ENCODE data around the gene RNF180. TPM values are rescaled to one million over a fixed set of nuclear protein-coding genes. Genes with fewer than 3 reads are reported as not detected.

RNF180 gene
- total RNA-seq, 2 experiments from 2014 or later: 0.21 TPM; not detected in 1

DNA sequence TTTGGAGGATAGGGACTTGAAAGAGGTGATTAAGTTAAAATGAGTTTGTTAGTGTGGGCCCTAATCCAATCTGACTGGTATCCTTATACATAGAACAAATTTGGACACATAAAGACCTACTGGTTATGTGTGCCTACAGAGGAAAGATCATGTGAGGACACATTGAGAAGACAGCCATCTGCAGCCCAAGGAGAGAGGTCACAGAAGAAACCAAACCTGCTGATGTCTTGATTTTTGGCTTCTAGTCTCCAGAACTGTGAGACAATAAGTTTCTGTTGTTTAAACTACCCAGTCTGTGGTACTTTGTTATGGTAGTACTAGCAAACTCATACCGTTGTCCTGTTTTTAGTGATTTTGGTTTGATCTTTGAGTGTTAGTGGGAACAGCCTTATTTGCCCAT, 18.3 kb downstream of the RNF180 start:
- ChIA-PET CTCF (no interaction called here), POLR2A (no interaction called here)
- no peak for DNase-seq
- no peak for ATAC-seq
- Mint-ChIP-seq H3K9me3 (ENCODE audit: low read depth) (peaks cover 5% of the 10 kb centered on the region), H3K4me1 (no peaks in the 10 kb centered on the region), H3K27me3 (no peaks in the 10 kb centered on the region), H3K4me3 (no peak overlapping the region), H3K27ac (no peak overlapping the region), H3K36me3 (ENCODE audit: low read depth) (no peaks in the 10 kb centered on the region)
- intact Hi-C loops (cut with DNase I, micrococcal nuclease): no loop called here

DNA sequence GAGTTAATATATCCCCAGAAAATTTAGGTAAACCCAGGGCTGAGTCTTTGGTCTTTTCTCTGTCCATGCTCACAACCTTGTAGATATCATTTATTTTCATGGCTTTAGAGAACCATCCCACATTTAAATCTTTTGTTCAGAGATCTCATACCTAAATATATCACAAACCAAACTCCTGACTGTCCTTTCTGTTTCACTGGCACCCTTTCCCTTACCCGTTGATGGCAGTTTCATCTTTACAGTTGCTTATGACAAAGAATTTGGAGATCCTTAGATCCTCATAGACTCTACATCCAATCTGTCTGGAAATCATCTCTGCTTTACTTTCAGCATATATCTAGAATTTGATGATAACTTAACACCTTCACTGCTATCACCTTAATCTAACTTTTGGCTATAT, 19.2 kb downstream of the RNF180 start:
- Mint-ChIP-seq H3K4me3 (no peak overlapping the region), H3K27me3 (no peaks in the 10 kb centered on the region), H3K9me3 (ENCODE audit: low read depth) (peaks cover under 1% of the 10 kb centered on the region), H3K4me1 (no peaks in the 10 kb centered on the region), H3K27ac (no peak overlapping the region), H3K36me3 (ENCODE audit: low read depth) (no peaks in the 10 kb centered on the region)
- intact Hi-C loops (cut with DNase I, micrococcal nuclease): no loop called here
- ATAC-seq: no peak
- no peak for DNase-seq
- POLR2A ChIA-PET: no interaction called here
- CTCF ChIA-PET: no interaction called here

DNA sequence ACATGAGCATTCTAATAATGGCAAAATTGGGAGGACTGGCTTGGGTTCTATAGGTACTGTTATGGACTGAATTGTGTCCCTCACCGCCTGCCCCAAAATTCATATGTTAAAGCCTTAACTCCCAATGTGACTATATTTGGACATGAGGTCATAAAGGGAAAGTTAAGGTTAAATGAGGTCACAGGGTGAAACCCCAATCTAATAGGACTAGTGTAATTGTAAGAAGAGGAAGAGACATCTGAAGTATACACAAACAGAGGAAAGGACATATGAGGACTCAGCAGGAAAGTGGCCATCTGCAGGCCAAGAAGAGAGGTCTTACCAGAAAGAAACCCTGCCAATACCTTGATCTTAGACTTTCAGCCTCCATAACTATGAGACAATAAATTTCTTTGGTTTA, 23.1 kb downstream of the RNF180 start:
- intact Hi-C loops (cut with DNase I, micrococcal nuclease): no loop called here
- POLR2A ChIA-PET: no interaction called here
- Mint-ChIP-seq H3K4me3 (no peak overlapping the region), H3K36me3 (ENCODE audit: low read depth) (no peaks in the 10 kb centered on the region), H3K27ac (no peak overlapping the region), H3K27me3 (no peaks in the 10 kb centered on the region), H3K4me1 (no peaks in the 10 kb centered on the region), H3K9me3 (ENCODE audit: low read depth) (no peaks in the 10 kb centered on the region)
- CTCF ChIA-PET: no interaction called here
- DNase-seq (no peak), ATAC-seq (no peak)

DNA sequence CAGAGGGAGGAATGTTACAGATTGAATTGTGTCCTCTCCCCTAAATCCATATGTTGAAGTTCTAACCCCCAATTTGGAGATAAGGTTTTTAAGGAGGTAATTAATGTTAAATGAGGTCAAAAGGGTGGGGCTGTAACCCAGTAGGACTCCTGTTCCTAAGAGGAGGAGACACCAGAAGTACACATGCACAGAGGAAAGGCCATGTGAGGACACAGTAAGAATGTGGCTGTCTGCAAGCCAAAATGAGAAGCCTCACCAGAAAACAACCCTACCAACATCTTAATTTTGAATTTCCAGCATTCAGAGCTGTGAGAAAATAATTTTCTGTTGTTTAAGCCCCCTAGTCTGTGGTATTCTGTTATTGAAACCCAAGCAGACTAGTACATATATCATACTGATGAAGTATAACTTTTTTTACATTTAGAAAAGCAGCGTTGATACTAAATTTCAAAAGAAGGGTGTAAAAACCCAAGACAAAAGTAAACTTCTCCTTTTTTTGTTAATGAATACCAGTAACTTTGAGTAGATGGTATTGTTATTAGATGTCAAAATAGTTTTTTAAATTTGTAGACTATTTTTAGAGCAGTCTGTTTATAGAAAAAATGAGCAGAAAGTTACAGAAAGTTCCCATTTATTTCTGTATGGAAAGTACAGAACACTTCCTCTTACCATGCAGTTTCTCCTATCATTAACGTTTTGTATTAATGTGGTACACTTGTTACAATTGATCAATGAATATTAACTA, 25.1 kb downstream of the RNF180 start:
- DNase-seq (no peak), ATAC-seq (no peak)
- CTCF ChIA-PET: no interaction called here
- H3K4me1 Mint-ChIP-seq: no peaks in the 10 kb centered on the region
- no peaks in the 10 kb centered on the region for H3K36me3 Mint-ChIP-seq (ENCODE audit: low read depth)
- peaks cover 1% of the 10 kb centered on the region for H3K9me3 Mint-ChIP-seq (ENCODE audit: low read depth)
- POLR2A ChIA-PET: no interaction called here
- no peak overlapping the region for H3K4me3 Mint-ChIP-seq
- intact Hi-C loops (cut with DNase I, micrococcal nuclease): no loop called here
- H3K27me3 Mint-ChIP-seq: no peaks in the 10 kb centered on the region
- no peak overlapping the region for H3K27ac Mint-ChIP-seq

DNA sequence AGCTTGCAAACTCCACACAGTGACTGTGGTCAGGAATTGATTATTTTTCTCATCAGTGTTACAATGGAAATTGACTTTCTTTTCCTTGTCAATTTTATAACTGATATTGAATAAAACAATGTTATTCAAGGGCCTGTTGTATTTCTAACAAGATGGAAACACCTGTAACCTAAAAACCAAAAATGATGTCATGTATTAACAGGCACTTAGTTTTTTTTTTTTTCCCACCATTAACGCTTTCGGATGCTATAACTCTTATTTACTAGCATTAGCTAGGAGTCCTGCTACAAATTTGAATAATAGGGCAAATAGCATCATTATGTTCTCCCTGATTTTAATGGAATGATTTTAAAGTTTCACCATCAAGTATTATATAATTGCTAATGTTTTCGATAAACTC, 30.3 kb downstream of the RNF180 start:
- intact Hi-C loops (cut with DNase I, micrococcal nuclease): no loop called here
- H3K27ac Mint-ChIP-seq: no peak overlapping the region
- ChIA-PET POLR2A (no interaction called here), CTCF (no interaction called here)
- no peaks in the 10 kb centered on the region for H3K27me3 Mint-ChIP-seq
- H3K4me1 Mint-ChIP-seq: no peaks in the 10 kb centered on the region
- ATAC-seq (no peak), DNase-seq (no peak)
- peaks cover 1% of the 10 kb centered on the region for H3K9me3 Mint-ChIP-seq (ENCODE audit: low read depth)
- no peaks in the 10 kb centered on the region for H3K36me3 Mint-ChIP-seq (ENCODE audit: low read depth)
- no peak overlapping the region for H3K4me3 Mint-ChIP-seq

DNA sequence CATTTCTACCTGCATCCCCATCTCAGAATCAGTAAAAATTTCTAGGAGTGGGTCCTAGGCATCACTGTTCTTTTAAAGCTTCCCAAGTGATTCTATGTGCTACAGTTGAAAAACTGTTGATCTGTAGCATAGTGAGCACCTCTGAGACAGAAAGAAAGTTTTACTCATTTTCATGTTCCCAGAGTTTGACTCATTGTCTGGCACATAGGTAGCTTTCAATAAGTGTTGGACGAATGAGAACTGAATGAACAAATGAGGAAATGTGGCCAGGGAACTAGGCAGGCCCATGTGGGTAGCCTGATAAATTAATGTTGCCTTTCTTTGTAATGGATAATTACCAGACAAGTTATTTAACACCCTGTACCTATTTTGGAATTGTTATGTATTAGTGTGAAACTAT, 33.8 kb downstream of the RNF180 start:
- ChIA-PET POLR2A (no interaction called here), CTCF (no interaction called here)
- Mint-ChIP-seq H3K4me3 (no peak overlapping the region), H3K27me3 (no peaks in the 10 kb centered on the region), H3K9me3 (ENCODE audit: low read depth) (peaks cover 1% of the 10 kb centered on the region), H3K36me3 (ENCODE audit: low read depth) (no peaks in the 10 kb centered on the region), H3K4me1 (no peaks in the 10 kb centered on the region), H3K27ac (no peak overlapping the region)
- ATAC-seq (no peak), DNase-seq (no peak)
- intact Hi-C loops (cut with DNase I, micrococcal nuclease): no loop called here

DNA sequence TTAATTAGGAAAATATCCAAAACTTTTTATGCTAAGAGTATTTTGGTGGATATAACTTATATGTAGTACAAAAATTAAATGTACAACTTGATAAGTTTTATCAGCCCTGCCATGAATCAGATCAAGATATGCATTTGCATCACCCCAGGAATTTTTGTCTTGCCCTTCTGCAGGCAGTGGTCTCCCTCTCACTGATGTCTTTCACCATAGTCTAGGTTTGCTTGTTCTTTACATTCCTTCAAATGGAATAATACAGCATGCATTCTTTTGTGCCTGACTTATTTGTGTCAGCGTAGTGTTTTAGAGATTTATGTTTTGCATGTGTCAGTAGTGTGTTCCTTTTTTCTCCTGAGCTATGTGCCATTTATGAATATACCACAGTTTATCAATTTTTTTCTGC, 36.4 kb downstream of the RNF180 start:
- ChIA-PET POLR2A (no interaction called here), CTCF (no interaction called here)
- H3K4me3 Mint-ChIP-seq: no peak overlapping the region
- DNase-seq: no peak
- intact Hi-C loops (cut with DNase I, micrococcal nuclease): loop anchor here in 1 of 2 experiments (10.0 kb wide), 1 partner anchor 797 kb away; no protein-coding TSS in a partner anchor
- H3K27ac Mint-ChIP-seq: no peak overlapping the region
- no peaks in the 10 kb centered on the region for H3K9me3 Mint-ChIP-seq (ENCODE audit: low read depth)
- no peaks in the 10 kb centered on the region for H3K27me3 Mint-ChIP-seq
- ATAC-seq: no peak
- H3K4me1 Mint-ChIP-seq: no peaks in the 10 kb centered on the region
- H3K36me3 Mint-ChIP-seq (ENCODE audit: low read depth): no peaks in the 10 kb centered on the region

DNA sequence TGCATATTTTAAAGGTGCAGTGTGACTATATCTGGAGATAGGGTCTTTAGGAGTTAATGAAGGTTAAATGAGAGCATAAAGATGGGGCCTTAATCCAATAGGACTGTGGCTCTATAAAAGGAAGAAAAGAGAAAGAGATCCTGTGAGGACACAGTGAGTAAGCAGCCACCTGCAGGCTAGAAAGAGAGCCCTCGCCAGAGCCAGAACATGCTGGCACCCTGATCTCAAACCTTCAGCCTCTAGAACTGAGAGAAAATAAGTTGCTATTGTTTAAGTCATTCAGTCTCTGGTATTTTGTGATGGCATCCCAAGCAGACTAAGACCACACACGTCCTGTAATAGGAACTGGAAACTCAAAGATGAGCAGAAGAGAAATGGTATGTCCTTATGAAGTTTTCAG, 41.0 kb downstream of the RNF180 start:
- intact Hi-C loops (cut with DNase I, micrococcal nuclease): loop anchor here in 1 of 2 experiments (5.0 to 10.0 kb wide), 2 partner anchors 134 to 802 kb away; no protein-coding TSS in a partner anchor
- H3K27ac Mint-ChIP-seq: no peak overlapping the region
- POLR2A ChIA-PET: no interaction called here
- no peak overlapping the region for H3K4me3 Mint-ChIP-seq
- H3K36me3 Mint-ChIP-seq (ENCODE audit: low read depth): no peaks in the 10 kb centered on the region
- ATAC-seq: no peak
- no peak for DNase-seq
- no peaks in the 10 kb centered on the region for H3K9me3 Mint-ChIP-seq (ENCODE audit: low read depth)
- CTCF ChIA-PET: no interaction called here
- H3K4me1 Mint-ChIP-seq: no peaks in the 10 kb centered on the region
- peaks cover 4% of the 10 kb centered on the region for H3K27me3 Mint-ChIP-seq

DNA sequence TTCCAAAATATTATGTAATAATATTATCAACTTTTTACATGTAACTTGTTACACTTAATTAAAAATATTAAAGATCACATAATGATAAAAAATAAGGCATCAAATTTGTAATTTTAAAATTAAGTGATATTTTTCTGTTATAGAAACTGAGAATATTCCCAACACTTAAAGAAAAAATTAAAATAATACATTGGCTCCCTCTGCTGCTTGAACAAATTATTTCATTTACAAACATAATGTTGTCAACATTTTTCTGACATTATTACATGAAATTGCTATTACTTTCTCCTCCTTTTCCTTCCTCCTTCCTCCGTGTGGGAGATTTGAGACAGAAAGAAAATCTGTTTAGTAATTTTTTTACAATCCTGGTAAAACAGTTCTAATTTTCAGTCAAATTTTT, 42.3 kb downstream of the RNF180 start:
- no peak for DNase-seq
- CTCF ChIA-PET: interaction anchor here (0.7 kb wide), 1 partner anchor 1292 kb away, joined by 3 read pairs; no protein-coding TSS in a partner anchor
- Mint-ChIP-seq H3K27ac (no peak overlapping the region), H3K36me3 (ENCODE audit: low read depth) (no peaks in the 10 kb centered on the region), H3K9me3 (ENCODE audit: low read depth) (no peaks in the 10 kb centered on the region), H3K4me3 (no peak overlapping the region), H3K27me3 (peaks cover 6% of the 10 kb centered on the region), H3K4me1 (no peaks in the 10 kb centered on the region)
- POLR2A ChIA-PET: no interaction called here
- intact Hi-C loops (cut with DNase I, micrococcal nuclease): loop anchor here in 1 of 2 experiments (5.0 to 10.0 kb wide), 2 partner anchors 136 to 803 kb away; no protein-coding TSS in a partner anchor
- ATAC-seq: no peak

DNA sequence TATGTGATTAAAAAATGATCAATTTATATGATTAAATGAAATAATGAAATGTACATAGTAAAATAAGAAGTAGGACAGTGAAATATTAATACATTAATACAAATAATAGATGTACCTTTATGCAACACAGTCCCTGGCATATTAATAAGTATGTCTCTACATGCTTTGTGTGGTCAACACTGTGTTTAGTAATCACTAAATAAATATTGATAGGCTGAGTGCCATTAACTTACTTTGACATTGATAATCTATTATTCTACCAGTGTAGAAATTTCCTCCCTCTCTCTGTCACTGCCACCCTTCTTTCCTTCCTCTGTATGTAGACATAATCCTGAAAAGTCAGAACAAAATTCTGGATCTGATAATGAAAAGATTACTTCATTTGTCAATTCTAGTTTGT, 43.7 kb downstream of the RNF180 start:
- ChIA-PET POLR2A (no interaction called here), CTCF (no interaction called here)
- no peak for ATAC-seq
- Mint-ChIP-seq H3K27me3 (peaks cover 6% of the 10 kb centered on the region), H3K4me1 (no peaks in the 10 kb centered on the region), H3K36me3 (ENCODE audit: low read depth) (no peaks in the 10 kb centered on the region), H3K9me3 (ENCODE audit: low read depth) (no peaks in the 10 kb centered on the region), H3K27ac (no peak overlapping the region), H3K4me3 (no peak overlapping the region)
- intact Hi-C loops (cut with DNase I, micrococcal nuclease): loop anchor here in 1 of 2 experiments (5.0 to 10.0 kb wide), 2 partner anchors 137 to 805 kb away; no protein-coding TSS in a partner anchor
- no peak for DNase-seq

DNA sequence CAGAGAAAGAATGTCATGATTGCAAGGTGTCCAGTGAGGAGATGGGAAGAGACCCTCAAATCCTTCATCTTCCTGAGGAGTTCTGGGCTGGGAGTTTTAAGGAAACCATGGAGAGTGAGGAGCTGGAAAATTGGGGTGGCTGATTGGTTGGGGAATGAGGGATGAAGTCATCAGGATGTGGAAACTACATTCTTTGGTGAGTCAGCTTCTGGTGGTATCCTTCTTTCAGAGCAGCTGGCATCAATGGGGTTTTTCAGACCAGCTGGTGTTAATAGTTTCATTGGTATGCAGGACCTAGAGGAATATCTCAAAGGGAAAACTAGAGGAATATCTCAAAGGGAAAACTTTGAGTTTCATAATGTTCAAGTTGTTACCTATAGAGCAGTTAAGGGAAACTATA, 45.2 kb downstream of the RNF180 start:
- H3K9me3 Mint-ChIP-seq (ENCODE audit: low read depth): no peaks in the 10 kb centered on the region
- CTCF ChIA-PET: no interaction called here

DNA sequence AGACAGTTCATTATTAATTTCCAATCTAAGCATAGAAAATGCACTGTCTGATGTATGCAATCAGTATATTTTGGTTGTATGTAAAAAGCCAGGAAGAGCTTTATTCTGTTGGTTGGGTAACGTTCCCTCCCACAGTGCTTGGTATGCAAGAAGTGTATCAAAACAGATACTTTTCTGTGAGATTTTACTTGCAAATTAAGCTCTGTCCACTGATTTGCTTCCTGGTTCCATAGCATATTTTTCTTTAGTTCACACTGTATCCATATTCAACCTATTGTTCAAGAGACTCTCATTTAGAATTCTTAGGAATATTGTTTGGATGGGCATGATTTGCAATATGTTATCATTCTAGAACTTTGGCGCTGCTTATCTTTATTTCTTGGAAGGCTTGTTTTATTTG, 47.4 kb downstream of the RNF180 start:
- Mint-ChIP-seq H3K4me3 (no peak overlapping the region), H3K4me1 (no peaks in the 10 kb centered on the region), H3K27me3 (peaks cover 2% of the 10 kb centered on the region), H3K27ac (no peak overlapping the region), H3K9me3 (ENCODE audit: low read depth) (no peaks in the 10 kb centered on the region), H3K36me3 (ENCODE audit: low read depth) (no peaks in the 10 kb centered on the region)
- intact Hi-C loops (cut with DNase I, micrococcal nuclease): no loop called here
- no peak for ATAC-seq
- ChIA-PET POLR2A (no interaction called here), CTCF (no interaction called here)
- DNase-seq: no peak

More for the DNA sequence above, 45.2 kb downstream of the RNF180 start:
- POLR2A ChIA-PET: no interaction called here
- Mint-ChIP-seq H3K4me3 (no peak overlapping the region), H3K27ac (no peak overlapping the region), H3K27me3 (peaks cover 6% of the 10 kb centered on the region), H3K4me1 (no peaks in the 10 kb centered on the region), H3K36me3 (ENCODE audit: low read depth) (no peaks in the 10 kb centered on the region)
- intact Hi-C loops (cut with DNase I, micrococcal nuclease): no loop called here
- ATAC-seq (no peak), DNase-seq (no peak)

Measured in activated CD4-positive, alpha-beta T cell treated with anti-CD3 and anti-CD28 coated beads for 36 hours (primary cell).